ENCODE results near the gene TTI1.

The TTI1 gene

DNA sequence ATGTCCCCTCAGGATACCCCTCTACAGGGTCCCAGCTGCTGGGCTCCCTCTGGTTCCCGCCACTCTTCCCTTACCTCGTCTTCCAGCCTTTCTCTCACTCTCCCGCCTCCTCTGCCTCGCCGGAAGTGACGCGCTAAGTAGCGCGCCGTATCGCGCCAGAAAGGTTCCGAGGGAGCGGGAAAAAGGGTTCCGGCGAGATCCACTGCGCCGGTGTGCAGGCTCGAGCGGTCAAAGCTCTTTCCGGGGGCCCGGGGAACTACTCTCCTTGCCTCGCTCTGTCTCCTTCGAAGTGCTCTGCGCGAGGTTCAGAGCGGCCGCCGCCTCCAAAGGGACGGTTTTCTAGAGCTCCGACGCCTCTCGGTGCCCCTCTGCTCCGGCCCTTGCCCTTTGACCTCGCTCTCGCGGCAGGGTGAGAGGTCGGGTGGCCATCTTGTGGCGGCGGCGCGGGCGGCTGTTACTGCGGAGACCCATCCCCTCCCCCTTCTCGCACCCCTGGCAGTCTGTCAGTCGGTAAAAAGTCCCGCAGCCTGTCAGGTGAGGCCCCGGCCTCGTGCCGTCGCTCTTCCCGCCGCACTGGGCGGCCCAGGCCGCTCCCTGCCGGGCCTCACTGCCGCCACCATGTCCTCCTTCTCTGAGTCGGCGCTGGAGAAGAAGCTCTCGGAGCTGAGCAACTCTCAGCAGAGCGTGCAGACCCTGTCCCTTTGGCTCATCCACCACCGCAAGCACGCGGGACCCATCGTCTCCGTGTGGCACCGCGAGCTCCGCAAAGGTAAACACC lies at the start of gene TTI1, which contains the start of gene RPRD1B:
Gene TTI1, minus strand, starts transcription at position 127 of the 778 bp plus-strand sequence. CDS start 19,640 bp downstream, outside the sequence.
Gene RPRD1B, plus strand, starts transcription at position 417 of the 778 bp plus-strand sequence. Its CDS starts 202 bp downstream, at position 619.
- peak; percentile 65 for DNase-seq (ENCODE audit: low read depth)
- TF ChIP-seq, protein P1, sequence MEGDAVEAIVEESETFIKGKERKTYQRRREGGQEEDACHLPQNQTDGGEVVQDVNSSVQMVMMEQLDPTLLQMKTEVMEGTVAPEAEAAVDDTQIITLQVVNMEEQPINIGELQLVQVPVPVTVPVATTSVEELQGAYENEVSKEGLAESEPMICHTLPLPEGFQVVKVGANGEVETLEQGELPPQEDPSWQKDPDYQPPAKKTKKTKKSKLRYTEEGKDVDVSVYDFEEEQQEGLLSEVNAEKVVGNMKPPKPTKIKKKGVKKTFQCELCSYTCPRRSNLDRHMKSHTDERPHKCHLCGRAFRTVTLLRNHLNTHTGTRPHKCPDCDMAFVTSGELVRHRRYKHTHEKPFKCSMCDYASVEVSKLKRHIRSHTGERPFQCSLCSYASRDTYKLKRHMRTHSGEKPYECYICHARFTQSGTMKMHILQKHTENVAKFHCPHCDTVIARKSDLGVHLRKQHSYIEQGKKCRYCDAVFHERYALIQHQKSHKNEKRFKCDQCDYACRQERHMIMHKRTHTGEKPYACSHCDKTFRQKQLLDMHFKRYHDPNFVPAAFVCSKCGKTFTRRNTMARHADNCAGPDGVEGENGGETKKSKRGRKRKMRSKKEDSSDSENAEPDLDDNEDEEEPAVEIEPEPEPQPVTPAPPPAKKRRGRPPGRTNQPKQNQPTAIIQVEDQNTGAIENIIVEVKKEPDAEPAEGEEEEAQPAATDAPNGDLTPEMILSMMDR (IDR thresholded peaks at IDR 0.05; ENCODE audit: control insufficient read depth, extremely low read depth, insufficient read depth), result no peak
- H3K4me3 ChIP-seq (ENCODE audit: low read depth, low read length), result peak within 1 kb of the TSS; percentile 95

DNA sequence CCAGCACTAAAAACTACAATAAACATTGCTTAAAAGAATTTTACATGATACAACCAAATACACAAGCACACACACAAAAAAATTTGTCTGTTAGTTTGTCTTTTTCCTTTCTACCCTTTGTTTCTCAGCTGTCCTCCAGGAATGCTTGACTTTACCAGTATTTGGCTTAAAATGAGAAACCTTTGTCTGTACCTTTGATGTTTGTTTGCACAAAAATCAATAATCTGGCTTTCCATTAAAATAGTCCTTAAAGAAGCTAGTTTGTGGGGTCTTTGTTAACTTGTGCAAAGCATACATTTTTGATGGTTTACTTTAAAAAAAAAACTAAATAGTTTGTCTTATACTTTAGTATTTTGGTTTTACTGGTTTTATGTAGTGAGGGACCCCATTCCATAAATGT lies 49.6 kb upstream of the TTI1 start:
- no peak overlapping the region for H3K4me3 ChIP-seq (ENCODE audit: low read depth, low read length)
- TF ChIP-seq, protein P1 (IDR thresholded peaks at IDR 0.05; ENCODE audit: control insufficient read depth, extremely low read depth, insufficient read depth), result no peak
- no peak for DNase-seq (ENCODE audit: low read depth)

DNA sequence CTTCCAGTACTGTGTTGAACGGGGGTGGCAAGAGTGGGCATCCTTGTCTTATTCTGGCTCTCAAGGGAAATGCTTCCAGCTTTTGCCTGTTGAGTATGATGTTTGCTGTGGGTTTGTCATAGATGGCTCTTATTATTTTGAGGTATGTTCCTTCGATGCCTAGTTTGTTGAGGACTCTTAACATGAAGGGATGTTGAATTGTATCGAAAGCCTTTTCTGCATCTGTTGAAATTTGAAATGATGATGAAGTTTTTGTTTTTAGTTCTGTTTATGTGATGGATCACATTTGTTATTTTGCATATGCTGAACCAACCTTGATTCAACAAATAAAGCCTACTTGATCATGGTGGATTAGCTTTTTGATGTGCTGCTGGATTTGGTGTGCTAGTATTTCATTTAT lies 48.3 kb upstream of the TTI1 start:
- DNase-seq (ENCODE audit: low read depth), result no peak
- TF ChIP-seq, protein P1 (IDR thresholded peaks at IDR 0.05; ENCODE audit: control insufficient read depth, extremely low read depth, insufficient read depth), result no peak
- H3K4me3 ChIP-seq (ENCODE audit: low read depth, low read length), result no peak overlapping the region

DNA sequence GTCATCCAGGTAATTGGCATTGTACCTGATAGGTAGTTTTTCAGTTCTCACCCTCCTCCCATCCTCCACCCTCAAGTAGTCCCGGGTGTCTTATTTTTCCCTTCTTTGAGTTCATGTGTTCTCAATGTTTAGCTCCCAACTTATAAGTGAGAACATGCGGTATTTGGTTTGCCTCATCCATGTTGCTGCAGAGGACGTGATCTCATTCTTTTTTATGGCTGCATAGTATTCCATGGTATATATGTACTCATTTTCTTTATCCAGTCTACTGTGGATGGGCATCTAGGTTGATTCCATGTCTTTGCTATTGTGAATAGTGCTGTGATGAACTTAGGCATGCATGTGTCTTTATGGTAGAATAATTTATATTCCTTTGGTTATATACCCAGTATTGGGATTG lies 46.1 kb upstream of the TTI1 start:
- TF ChIP-seq, protein P1 (IDR thresholded peaks at IDR 0.05; ENCODE audit: control insufficient read depth, extremely low read depth, insufficient read depth), result no peak
- H3K4me3 ChIP-seq (ENCODE audit: low read depth, low read length), result no peak overlapping the region

DNA sequence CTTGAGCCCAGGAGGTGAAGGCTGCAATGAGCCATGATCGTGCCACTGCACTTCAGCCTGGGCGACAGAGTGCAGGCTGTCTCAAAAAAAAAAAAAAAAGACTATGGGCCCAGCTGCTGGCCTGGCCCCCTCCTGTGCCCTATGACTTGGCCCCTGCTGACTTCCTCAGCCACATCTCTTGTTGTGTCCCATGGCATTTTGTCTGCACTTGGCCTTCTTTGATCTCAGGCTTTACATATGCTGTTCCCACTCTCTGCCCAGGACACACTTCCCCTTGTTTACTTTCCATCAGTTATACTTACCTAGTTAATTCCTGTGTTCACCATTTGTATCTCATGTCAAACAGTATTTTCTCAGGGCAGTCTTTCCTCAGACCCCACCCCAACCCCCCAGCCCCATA lies 44.8 kb upstream of the TTI1 start:
- TF ChIP-seq, protein P1 (IDR thresholded peaks at IDR 0.05; ENCODE audit: control insufficient read depth, extremely low read depth, insufficient read depth), result no peak
- DNase-seq (ENCODE audit: low read depth), result no peak
- H3K4me3 ChIP-seq (ENCODE audit: low read depth, low read length), result no peak overlapping the region

More for the DNA sequence above, 46.1 kb upstream of the TTI1 start:
- no peak for DNase-seq (ENCODE audit: low read depth)

DNA sequence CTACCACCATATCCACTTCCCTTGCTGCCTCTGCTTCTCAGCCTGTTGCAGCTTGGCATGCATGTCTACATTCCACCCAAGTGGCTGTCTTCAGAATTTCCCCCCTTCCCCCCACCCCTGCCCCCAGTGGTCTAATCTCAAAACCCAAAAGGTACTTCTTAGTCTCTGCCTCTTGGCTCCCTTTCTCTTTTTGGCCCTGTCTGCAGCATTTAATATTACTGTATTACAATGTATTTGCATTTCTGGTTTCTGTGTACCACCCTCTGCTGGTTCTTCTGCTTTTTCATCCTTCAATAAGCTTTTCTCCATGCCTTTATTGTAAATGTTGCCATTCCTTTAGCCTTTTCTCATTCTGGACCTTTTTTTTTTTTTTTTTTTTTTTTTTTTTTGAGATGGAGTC lies 43.3 kb upstream of the TTI1 start:
- no peak for DNase-seq (ENCODE audit: low read depth)
- no peak overlapping the region for H3K4me3 ChIP-seq (ENCODE audit: low read depth, low read length)
- TF ChIP-seq, protein P1 (IDR thresholded peaks at IDR 0.05; ENCODE audit: control insufficient read depth, extremely low read depth, insufficient read depth), result no peak
